DOHH2 (cell line): ENCODE measurements around the gene PRKCE.

Experiments used
- H3F3A ChIP-seq: fragments of 200-600 bp; sonication (generic), shearing (Covaris generic); 2 replicates; pipeline ENCODE4 v1.6.0; 2016; ENCODE audit warnings: antibody characterized with exemption, mild to moderate bottlenecking; ENCODE audit not compliant: control insufficient read depth, insufficient read depth
- H3K27ac ChIP-seq: fragments of 200-600 bp; sonication (generic); 2 replicates; pipeline ENCODE4 v1.5.1; 2014; ENCODE audit warnings: low read depth, mild to moderate bottlenecking, low read length, moderate library complexity
- H3K27me3 ChIP-seq: fragments of 200-600 bp; sonication (generic); 2 replicates; pipeline ENCODE4 v1.6.1; 2014; ENCODE audit warnings: mild to moderate bottlenecking, low read length, mixed read lengths; ENCODE audit not compliant: control insufficient read depth
- H3K36me3 ChIP-seq: fragments of 200-600 bp; sonication (generic); 2 replicates; pipeline ENCODE4 v1.6.1; 2014; ENCODE audit warnings: mild to moderate bottlenecking, low read length, moderate library complexity, mixed read lengths; ENCODE audit not compliant: control insufficient read depth
- H3K4me1 ChIP-seq: fragments of 200-600 bp; sonication (generic); 2 replicates; pipeline ENCODE4 v1.6.1; 2014; ENCODE audit warnings: mild to moderate bottlenecking, low read length, mixed read lengths; ENCODE audit not compliant: control insufficient read depth
- H3K4me2 ChIP-seq: fragments of 200-600 bp; sonication (generic); 2 replicates; pipeline ENCODE4 v1.6.0; 2014; ENCODE audit warnings: mild to moderate bottlenecking, low read length, moderate library complexity
- H3K4me3 ChIP-seq: fragments of 200-600 bp; sonication (generic); 2 replicates; pipeline ENCODE4 v1.5.1; 2014; ENCODE audit warnings: mild to moderate bottlenecking, low read length, mixed read lengths
- H3K79me2 ChIP-seq: fragments of 200-600 bp; sonication (generic); 2 replicates; pipeline ENCODE4 v1.6.1; 2014; ENCODE audit warnings: mild to moderate bottlenecking, low read length, mixed read lengths; ENCODE audit not compliant: control insufficient read depth
- H3K9me2 ChIP-seq: fragments of 200-600 bp; sonication (generic); replicated peaks from 2 replicates; pipeline ENCODE4 v1.6.1; 2014; ENCODE audit warnings: mild to moderate bottlenecking, low read length, mixed read lengths; ENCODE audit not compliant: control insufficient read depth
- H3K9me3 ChIP-seq: fragments of 200-600 bp; sonication (generic); 2 replicates; pipeline ENCODE4 v1.6.1; 2014; ENCODE audit warnings: antibody characterized with exemption, low read length, mixed read lengths; ENCODE audit not compliant: control insufficient read depth, insufficient read depth
- H4K20me1 ChIP-seq: fragments of 200-600 bp; sonication (generic); 2 replicates; pipeline ENCODE4 v1.6.0; 2014; ENCODE audit warnings: low read depth, mild to moderate bottlenecking, antibody characterized with exemption, low read length, moderate library complexity; ENCODE audit not compliant: control insufficient read depth, insufficient read depth
- EZH2phosphoT487 ChIP-seq: fragments of 200-600 bp; sonication (generic); IDR thresholded peaks from 2 replicates; pipeline ENCODE4 v1.6.1; 2017; ENCODE audit warnings: borderline replicate concordance, mild to moderate bottlenecking, antibody characterized with exemption, low read length, moderate library complexity, mixed read lengths
- TF ChIP-seq, protein P1 (sequence below): fragments of 200-600 bp; sonication (generic); IDR thresholded peaks from one replicate; pipeline ENCODE4 v1.5.1; 2014; ENCODE audit warnings: antibody characterized with exemption, mild to moderate bottlenecking, low read depth, low read length; ENCODE audit not compliant: poor library complexity, severe bottlenecking

The PRKCE gene

DNA sequence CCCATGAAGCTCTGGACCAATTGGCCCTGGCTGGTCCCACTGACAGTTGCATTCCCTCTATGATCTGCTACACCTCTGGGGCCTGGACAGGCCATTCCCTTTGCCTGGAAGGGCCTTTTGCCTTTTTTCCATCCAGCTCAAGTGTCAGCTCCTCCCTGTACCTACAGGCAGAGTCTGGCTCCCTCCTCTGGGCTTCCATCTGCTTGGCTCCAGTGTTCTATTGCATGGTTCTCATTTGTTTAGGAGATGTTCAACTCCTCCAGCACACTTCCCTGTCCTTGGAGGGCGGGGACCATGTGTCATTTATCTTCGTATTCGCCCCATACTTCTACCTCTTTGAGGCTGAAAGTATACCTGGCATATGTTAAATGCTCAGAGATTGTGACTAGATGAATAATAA is 61.1 kb downstream of the PRKCE start:
- H3K4me2 ChIP-seq = no peak overlapping the region
- H3K36me3 ChIP-seq = no peaks in the 10 kb centered on the region
- no peaks in the 10 kb centered on the region for H3K79me2 ChIP-seq

DNA sequence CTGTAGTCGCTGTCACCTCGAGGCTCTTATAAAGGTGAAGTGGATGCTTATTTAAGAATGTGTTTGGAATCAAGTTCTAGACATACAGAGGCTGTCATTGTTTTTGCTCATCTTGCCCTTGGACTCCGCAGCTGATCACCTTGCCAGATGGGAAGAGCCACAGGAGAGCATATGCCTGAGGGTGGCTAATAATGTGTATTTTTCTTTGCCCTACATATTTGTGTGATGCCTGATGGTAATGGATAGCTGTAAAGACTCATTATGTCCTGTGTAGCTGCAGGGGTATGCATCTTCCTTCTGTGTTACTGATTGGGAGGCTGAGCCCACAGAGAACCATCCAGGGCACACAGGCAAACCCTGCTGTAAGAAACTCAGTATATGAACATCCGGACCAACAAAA is 61.7 kb downstream of the PRKCE start:
- H3K4me3 ChIP-seq = no peak overlapping the region
- no peaks in the 10 kb centered on the region for H3K36me3 ChIP-seq
- H3K79me2 ChIP-seq = no peaks in the 10 kb centered on the region
- H3F3A ChIP-seq = no peaks in the 10 kb centered on the region
- TF ChIP-seq, protein P1, sequence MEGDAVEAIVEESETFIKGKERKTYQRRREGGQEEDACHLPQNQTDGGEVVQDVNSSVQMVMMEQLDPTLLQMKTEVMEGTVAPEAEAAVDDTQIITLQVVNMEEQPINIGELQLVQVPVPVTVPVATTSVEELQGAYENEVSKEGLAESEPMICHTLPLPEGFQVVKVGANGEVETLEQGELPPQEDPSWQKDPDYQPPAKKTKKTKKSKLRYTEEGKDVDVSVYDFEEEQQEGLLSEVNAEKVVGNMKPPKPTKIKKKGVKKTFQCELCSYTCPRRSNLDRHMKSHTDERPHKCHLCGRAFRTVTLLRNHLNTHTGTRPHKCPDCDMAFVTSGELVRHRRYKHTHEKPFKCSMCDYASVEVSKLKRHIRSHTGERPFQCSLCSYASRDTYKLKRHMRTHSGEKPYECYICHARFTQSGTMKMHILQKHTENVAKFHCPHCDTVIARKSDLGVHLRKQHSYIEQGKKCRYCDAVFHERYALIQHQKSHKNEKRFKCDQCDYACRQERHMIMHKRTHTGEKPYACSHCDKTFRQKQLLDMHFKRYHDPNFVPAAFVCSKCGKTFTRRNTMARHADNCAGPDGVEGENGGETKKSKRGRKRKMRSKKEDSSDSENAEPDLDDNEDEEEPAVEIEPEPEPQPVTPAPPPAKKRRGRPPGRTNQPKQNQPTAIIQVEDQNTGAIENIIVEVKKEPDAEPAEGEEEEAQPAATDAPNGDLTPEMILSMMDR = no peak
- no peak for TF ChIP-seq EZH2phosphoT487
- H3K9me2 ChIP-seq = no peaks in the 10 kb centered on the region
- H3K4me2 ChIP-seq = no peak overlapping the region
- no peaks in the 10 kb centered on the region for H4K20me1 ChIP-seq
- no peaks in the 10 kb centered on the region for H3K9me3 ChIP-seq
- H3K4me1 ChIP-seq = no peaks in the 10 kb centered on the region
- H3K27ac ChIP-seq = no peak overlapping the region
- no peaks in the 10 kb centered on the region for H3K27me3 ChIP-seq

More for the DNA sequence above, 61.1 kb downstream of the PRKCE start:
- no peaks in the 10 kb centered on the region for H3K4me1 ChIP-seq
- H3K27me3 ChIP-seq = no peaks in the 10 kb centered on the region
- H3K4me3 ChIP-seq = no peak overlapping the region
- H3K9me2 ChIP-seq = no peaks in the 10 kb centered on the region
- no peaks in the 10 kb centered on the region for H3K9me3 ChIP-seq
- no peaks in the 10 kb centered on the region for H4K20me1 ChIP-seq
- no peak for TF ChIP-seq EZH2phosphoT487
- TF ChIP-seq, protein P1 = no peak
- H3F3A ChIP-seq = no peaks in the 10 kb centered on the region
- H3K27ac ChIP-seq = no peak overlapping the region

GRCh38 chr2:45713591-45713990 is 62.1 kb downstream of the PRKCE start:
- no peaks in the 10 kb centered on the region for H3K36me3 ChIP-seq

More at GRCh38 chr2:45713591-45713990, 62.1 kb downstream of the PRKCE start:
- Histone ChIP-seq H4K20me1 (no peaks in the 10 kb centered on the region), H3K9me2 (no peaks in the 10 kb centered on the region), H3K27me3 (no peaks in the 10 kb centered on the region), H3K27ac (no peak overlapping the region), H3K4me3 (no peak overlapping the region), H3K79me2 (no peaks in the 10 kb centered on the region), H3K4me2 (no peak overlapping the region), H3K4me1 (no peaks in the 10 kb centered on the region), H3F3A (no peaks in the 10 kb centered on the region), H3K9me3 (no peaks in the 10 kb centered on the region)
- TF ChIP-seq EZH2phosphoT487 = no peak
- TF ChIP-seq, protein P1 = no peak
